Ovary (tissue), 9 donors: ENCODE results near the gene R3HDM2. TPM values are rescaled to one million over a fixed set of nuclear protein-coding genes. Genes with fewer than 3 reads are reported as not detected.

Source experiments
- DNase-seq, 5 donors: peaks; one replicate each; pipeline ENCODE4 v3.0.0-alpha.2; 2019 to 2020
- H3K27ac ChIP-seq, 2 donors: fragments of 200-600 bp; one replicate each; pipeline versions ENCODE4 v1.5.1 to v1.8.0; 2019 to 2022
- H3K27me3 ChIP-seq: fragments of 200-600 bp; one replicate; pipeline ENCODE4 v1.8.0; 2022
- H3K36me3 ChIP-seq: fragments of 200-600 bp; sonication (generic); one replicate; pipeline ENCODE4 v1.5.1; 2019
- H3K4me1 ChIP-seq: one replicate; pipeline ENCODE4 v1.8.1; 2013; ENCODE audit warnings: mild to moderate bottlenecking, moderate library complexity; ENCODE audit not compliant: insufficient read depth
- H3K4me3 ChIP-seq: fragments of 200-600 bp; sonication (generic); one replicate; pipeline ENCODE4 v1.5.1; 2017
- H3K9me3 ChIP-seq, 2 donors: fragments of 200-600 bp in 1 of 2; sonication (generic) in 1 of 2; one replicate each; pipeline versions ENCODE4 v1.5.1 to v1.8.1; 2013 to 2019; ENCODE audit warnings: mild to moderate bottlenecking in 1 of 2, moderate library complexity in 1 of 2
- EP300 ChIP-seq: sonication (generic); formaldehyde crosslinking; IDR thresholded peaks from one replicate; pipeline ENCODE4 v1.6.1; 2017; ENCODE audit warnings: antibody characterized with exemption
- POLR2A ChIP-seq: fragments of 450-650 bp; IDR thresholded peaks from one replicate; pipeline ENCODE4 v1.6.1; 2017; ENCODE audit warnings: antibody characterized with exemption, mild to moderate bottlenecking, moderate library complexity
- WGBS, 3 donors: extraction: QIAGEN DNeasy Blood & Tissue Kit in 1 of 3; methylation state at CpG; one replicate each; pipeline versions ENCODE4 v1.1.5 to v1.1.7; 2013 to 2017; 5-methylcytosine and 5-hydroxymethylcytosine counted together
- intact Hi-C, 4 donors: fragments of 100-400 bp; cut with DNase I; formaldehyde crosslinking; loops; one replicate each; pipeline versions ENCODE4 v1.11.0 to v1.15.1; 2022 to 2023
- polyA plus RNA-seq, 2 donors: library from polyadenylated mRNA; stranded (reverse); fragments of 200-250 nt in 1 of 2; fragments of 350-450 nt in 1 of 2; fragmentation: Illumina TruSeq in 1 of 2; extraction: RNeasy Lipid Tissue Mini Kit (QIAGEN cat#74804) in 1 of 2; gene quantifications; one replicate each; pipeline ENCODE4 v1.2.3, GENCODE V29; 2013 to 2014
- total RNA-seq, 7 donors: library from RNA; depleted of rRNA in 2 of 7; stranded (reverse); fragments of >200 nt in 2 of 7; fragmentation: NEBNext Ultra II Directional in 3 of 7; extraction: Animal tissue kit (Norgen Biotek cat#: 25700) in 3 of 7; gene quantifications; one replicate each; pipeline versions ENCODE4 v1.1.0 to v1.2.4, GENCODE V29; 2016 to 2023
- TF ChIP-seq, protein P1 (sequence below), 3 donors: fragments of 450-650 bp in 2 of 3; fragments of 200-600 bp in 1 of 3; IDR thresholded peaks; one replicate each; pipeline versions ENCODE4 v1.5.1 to v1.8.0; 2016 to 2022; ENCODE audit warnings: antibody characterized with exemption in 3 of 3, mild to moderate bottlenecking in 1 of 3
- donor health status: DM: no; HTN: no; CAD: no; lungs with moderate emphysema.
- donor health status: DM: no; HTN: no; CAD: no.
- donor health status: Bipolar disorder and iron deficiency.
- donor health status: DM: yes; HTN: yes; CAD: no.
- donor health status: DM: no; HTN: no; CAD: no.
- donor health status: DM: yes; HTN: yes; CAD: no.

Gene R3HDM2
- total and polyA plus RNA-seq, 9 donors, result 24.3 to 81.4 (median 65.6) TPM

DNA sequence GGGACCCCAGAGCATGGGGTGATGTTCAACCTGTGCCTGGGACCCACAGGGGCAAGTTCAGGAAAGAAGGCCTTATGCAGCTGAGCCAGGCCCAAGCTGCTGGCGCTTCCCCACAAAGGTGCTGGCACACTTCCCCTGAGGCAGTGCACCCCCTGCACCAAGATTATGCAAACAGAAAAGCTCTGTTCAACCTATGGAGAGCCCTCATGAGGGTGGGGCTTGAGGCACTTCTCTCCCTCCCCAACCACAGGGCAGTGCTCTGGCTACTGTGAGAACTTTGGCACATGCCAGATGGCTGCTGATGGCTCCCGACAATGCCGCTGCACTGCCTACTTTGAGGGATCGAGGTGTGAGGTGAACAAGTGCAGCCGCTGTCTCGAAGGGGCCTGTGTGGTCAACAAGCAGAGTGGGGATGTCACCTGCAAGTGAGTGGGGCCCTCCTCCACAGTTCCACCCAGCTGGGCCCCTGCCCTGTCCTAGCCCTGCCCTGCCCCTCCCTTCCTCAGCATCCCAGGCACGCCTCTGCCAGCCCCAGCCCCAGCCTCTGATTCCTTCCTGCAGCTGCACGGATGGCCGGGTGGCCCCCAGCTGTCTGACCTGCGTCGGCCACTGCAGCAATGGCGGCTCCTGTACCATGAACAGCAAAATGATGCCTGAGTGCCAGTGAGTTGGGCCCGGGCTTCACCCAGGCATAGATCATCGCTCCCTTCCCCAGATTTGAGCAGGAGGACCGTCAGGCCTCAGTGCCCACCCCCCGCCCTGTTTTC, 219.7 kb downstream of the R3HDM2 start:
- no peak overlapping the region for H3K4me3 ChIP-seq
- H3K27me3 ChIP-seq, result no peaks in the 10 kb centered on the region
- H3K9me3 ChIP-seq, result no peaks in the 10 kb centered on the region
- WGBS, 3 donors, result 78 to 82% (median 78%) methylated on average over 15 to 16 of the region's 16 CpGs
- H3K4me1 ChIP-seq, result no peaks in the 10 kb centered on the region
- intact Hi-C loops, result no loop called here
- TF ChIP-seq, protein P1, sequence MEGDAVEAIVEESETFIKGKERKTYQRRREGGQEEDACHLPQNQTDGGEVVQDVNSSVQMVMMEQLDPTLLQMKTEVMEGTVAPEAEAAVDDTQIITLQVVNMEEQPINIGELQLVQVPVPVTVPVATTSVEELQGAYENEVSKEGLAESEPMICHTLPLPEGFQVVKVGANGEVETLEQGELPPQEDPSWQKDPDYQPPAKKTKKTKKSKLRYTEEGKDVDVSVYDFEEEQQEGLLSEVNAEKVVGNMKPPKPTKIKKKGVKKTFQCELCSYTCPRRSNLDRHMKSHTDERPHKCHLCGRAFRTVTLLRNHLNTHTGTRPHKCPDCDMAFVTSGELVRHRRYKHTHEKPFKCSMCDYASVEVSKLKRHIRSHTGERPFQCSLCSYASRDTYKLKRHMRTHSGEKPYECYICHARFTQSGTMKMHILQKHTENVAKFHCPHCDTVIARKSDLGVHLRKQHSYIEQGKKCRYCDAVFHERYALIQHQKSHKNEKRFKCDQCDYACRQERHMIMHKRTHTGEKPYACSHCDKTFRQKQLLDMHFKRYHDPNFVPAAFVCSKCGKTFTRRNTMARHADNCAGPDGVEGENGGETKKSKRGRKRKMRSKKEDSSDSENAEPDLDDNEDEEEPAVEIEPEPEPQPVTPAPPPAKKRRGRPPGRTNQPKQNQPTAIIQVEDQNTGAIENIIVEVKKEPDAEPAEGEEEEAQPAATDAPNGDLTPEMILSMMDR (IDR thresholded peaks at IDR 0.05), result no peak
- TF ChIP-seq POLR2A, result no peak
- no peak for TF ChIP-seq EP300
- H3K27ac ChIP-seq, result no peak overlapping the region
- no peak for DNase-seq
- no peaks in the 10 kb centered on the region for H3K36me3 ChIP-seq

DNA sequence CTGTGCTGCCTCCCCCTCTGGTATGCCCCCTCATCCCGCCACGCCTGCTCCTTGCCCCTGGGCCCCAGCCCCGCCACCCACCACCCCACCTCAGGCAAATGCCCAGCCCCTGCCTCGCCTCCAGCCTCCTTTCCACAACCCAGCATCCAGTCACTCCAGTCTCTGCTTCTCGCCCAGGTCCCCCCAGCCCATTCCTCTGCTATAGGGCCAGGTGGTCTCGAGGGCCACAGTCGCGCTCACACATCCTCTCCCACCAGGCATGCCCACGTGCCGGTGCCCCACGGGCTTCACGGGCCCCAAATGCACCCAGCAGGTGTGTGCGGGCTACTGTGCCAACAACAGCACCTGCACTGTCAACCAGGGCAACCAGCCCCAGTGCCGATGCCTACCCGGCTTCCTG, 220.4 kb downstream of the R3HDM2 start:
- Histone ChIP-seq H3K27me3 (no peaks in the 10 kb centered on the region), H3K27ac (no peak overlapping the region), H3K4me3 (no peak overlapping the region), H3K4me1 (no peaks in the 10 kb centered on the region), H3K36me3 (no peaks in the 10 kb centered on the region), H3K9me3 (no peaks in the 10 kb centered on the region)
- WGBS, 3 donors, result 88 to 98% (median 90%) methylated on average over 11 to 15 of the region's 15 CpGs
- TF ChIP-seq EP300, result no peak
- no peak for TF ChIP-seq POLR2A
- TF ChIP-seq, protein P1 (IDR thresholded peaks at IDR 0.05), result no peak
- DNase-seq, result no peak
- intact Hi-C loops, result no loop called here

DNA sequence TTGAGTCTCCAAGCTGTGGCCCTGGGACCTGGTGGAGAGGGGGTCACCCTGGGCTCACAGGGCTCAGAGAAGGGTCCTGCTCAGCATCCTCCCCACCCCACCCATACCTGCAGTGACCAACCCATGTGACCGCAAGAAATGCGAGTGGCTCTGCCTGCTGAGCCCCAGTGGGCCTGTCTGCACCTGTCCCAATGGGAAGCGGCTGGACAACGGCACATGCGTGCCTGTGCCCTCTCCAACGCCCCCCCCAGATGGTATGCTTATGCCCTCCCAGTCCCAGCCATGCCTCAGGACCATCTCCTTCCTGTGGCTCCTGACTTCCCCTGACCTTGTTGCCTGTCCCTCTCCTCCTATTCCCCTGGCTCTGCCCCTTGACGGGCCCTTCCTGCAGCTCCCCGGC, 220.9 kb downstream of the R3HDM2 start:
- H3K36me3 ChIP-seq, result no peaks in the 10 kb centered on the region
- intact Hi-C loops, result no loop called here
- H3K27me3 ChIP-seq, result no peaks in the 10 kb centered on the region
- no peak for DNase-seq
- no peak overlapping the region for H3K4me3 ChIP-seq
- no peaks in the 10 kb centered on the region for H3K9me3 ChIP-seq
- TF ChIP-seq POLR2A, result no peak
- H3K27ac ChIP-seq, result no peak overlapping the region
- 79 to 84% (median 84%) methylated on average over 8 of the region's 8 CpGs for WGBS, 3 donors
- no peaks in the 10 kb centered on the region for H3K4me1 ChIP-seq

DNA sequence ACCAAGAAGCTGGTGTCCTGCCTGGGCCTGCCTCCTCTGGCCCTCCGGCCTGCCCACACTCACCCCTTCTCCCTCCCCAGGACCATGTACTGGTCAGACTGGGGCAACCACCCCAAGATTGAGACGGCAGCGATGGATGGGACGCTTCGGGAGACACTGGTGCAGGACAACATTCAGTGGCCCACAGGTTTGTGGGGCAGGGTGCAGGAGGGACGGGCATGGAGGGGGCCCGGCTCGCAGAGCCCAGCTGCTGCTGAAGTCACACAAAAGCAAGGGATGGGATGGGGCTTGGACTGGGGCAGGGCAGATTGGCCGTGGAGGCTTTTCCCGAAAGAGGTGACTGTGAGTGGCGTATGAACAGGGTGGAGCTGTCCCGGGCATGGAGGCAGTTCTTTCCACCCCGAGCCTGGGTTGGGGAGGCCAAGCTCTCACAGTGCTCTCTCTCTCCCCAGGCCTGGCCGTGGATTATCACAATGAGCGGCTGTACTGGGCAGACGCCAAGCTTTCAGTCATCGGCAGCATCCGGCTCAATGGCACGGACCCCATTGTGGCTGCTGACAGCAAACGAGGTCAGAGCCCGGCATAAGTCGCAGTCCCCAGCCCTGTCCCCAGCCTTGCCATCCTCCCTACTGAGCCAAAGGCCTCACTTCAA, 222.1 kb downstream of the R3HDM2 start:
- intact Hi-C loops, result no loop called here
- TF ChIP-seq EP300, result no peak
- no peak for TF ChIP-seq POLR2A
- TF ChIP-seq, protein P1 (IDR thresholded peaks at IDR 0.05), result no peak
- H3K27me3 ChIP-seq, result no peaks in the 10 kb centered on the region
- no peaks in the 10 kb centered on the region for H3K4me1 ChIP-seq
- WGBS, 3 donors, result 69 to 78% (median 73%) methylated on average over 21 to 22 of the region's 22 CpGs
- no peak for DNase-seq
- H3K9me3 ChIP-seq, result no peaks in the 10 kb centered on the region
- no peak overlapping the region for H3K27ac ChIP-seq
- no peak overlapping the region for H3K4me3 ChIP-seq
- H3K36me3 ChIP-seq, result no peaks in the 10 kb centered on the region
